H1 (cell line): ENCODE data around the gene UTP3. TPM values are rescaled to one million over a fixed set of nuclear protein-coding genes. Genes with fewer than 3 reads are reported as not detected.
"Not testable (repeated sequence)": the region's sequence is repeated elsewhere in the genome, so short reads cannot be mapped to it uniquely, and the experiment has no call there.

ENCODE experiments used
- CTCF ChIA-PET: fragments of 300-600 bp; sonication (Branson Sonifier 250); formaldehyde crosslinking; loops from one replicate; lab custom pipeline; 2021; ENCODE audit not compliant: partially characterized antibody; lab: Charles Lee
- POLR2A ChIA-PET: fragments of 300-600 bp; sonication (Branson Sonifier 250); formaldehyde crosslinking; loops from one replicate; lab custom pipeline; 2021; ENCODE audit warnings: inconsistent platforms; ENCODE audit not compliant: partially characterized antibody; lab: Charles Lee
- DNase-seq, 2 experiments: peaks; one replicate each; pipeline versions ENCODE4 v3.0.0 to v3.0.0-alpha.2; 2010 to 2022; ENCODE audit warnings: low spot score in 2 of 2, low read depth in 1 of 2, mixed read lengths in 1 of 2
- FAIRE-seq: peaks from 2 replicates; lab custom pipeline; 2011; peaks lifted over from hg19 to GRCh38; lab: Jason Lieb, UNC
- H2AFZ ChIP-seq: 2 replicates; pipeline ENCODE4 v1.8.1; 2012; ENCODE audit warnings: low read length, inconsistent platforms
- H2AK5ac ChIP-seq: 2 replicates; pipeline ENCODE4 v1.6.1; 2013; ENCODE audit warnings: low read depth, low read length
- H2BK120ac ChIP-seq: replicated peaks from 2 replicates; pipeline ENCODE3; 2013; ENCODE audit warnings: low read depth, low read length, inconsistent platforms
- H2BK12ac ChIP-seq: 2 replicates; pipeline ENCODE4 v1.6.1; 2013; ENCODE audit warnings: low read depth, low read length
- H2BK15ac ChIP-seq: 2 replicates; pipeline ENCODE4 v1.6.1; 2013; ENCODE audit warnings: low read length
- H2BK20ac ChIP-seq: 2 replicates; pipeline ENCODE4 v1.6.1; 2013; ENCODE audit warnings: low read length
- H2BK5ac ChIP-seq: 2 replicates; pipeline ENCODE4 v1.6.1; 2013; ENCODE audit warnings: low read depth, low read length
- H3K14ac ChIP-seq: 2 replicates; pipeline ENCODE4 v1.6.1; 2013; ENCODE audit warnings: inconsistent platforms; ENCODE audit not compliant: insufficient read length
- H3K18ac ChIP-seq: 2 replicates; pipeline ENCODE4 v1.6.1; 2013; ENCODE audit warnings: low read length; ENCODE audit errors: extremely low read depth
- H3K23ac ChIP-seq: 2 replicates; pipeline ENCODE4 v1.6.1; 2013; ENCODE audit warnings: inconsistent platforms; ENCODE audit not compliant: insufficient read length
- H3K23me2 ChIP-seq: 2 replicates; pipeline ENCODE4 v1.6.1; 2013; ENCODE audit warnings: low read depth, low read length
- H3K27ac ChIP-seq: 2 replicates; pipeline ENCODE4 v1.6.1; 2011; ENCODE audit warnings: low read depth, low read length, inconsistent platforms
- H3K27me3 ChIP-seq, 4 experiments: replicated peaks in 1 of 4; 1 replicate in 1 of 4; 2 replicates in 3 of 4; pipeline versions ENCODE4 v1.6.1 to v1.8.1; 2011 to 2013; ENCODE audit warnings: low read length in 3 of 4, mild to moderate bottlenecking in 3 of 4, inconsistent platforms in 2 of 4, mixed read lengths in 2 of 4, moderate library complexity in 1 of 4; ENCODE audit not compliant: control insufficient read depth in 3 of 4, insufficient read depth in 3 of 4; ENCODE audit errors: extremely low read depth in 1 of 4
- H3K36me3 ChIP-seq, 4 experiments: 2 replicates each; pipeline versions ENCODE4 v1.6.1 to v1.8.1; 2011 to 2013; ENCODE audit warnings: mild to moderate bottlenecking in 4 of 4, low read length in 3 of 4, moderate library complexity in 2 of 4, control low read depth in 1 of 4, inconsistent platforms in 1 of 4; ENCODE audit not compliant: insufficient read depth in 4 of 4, control insufficient read depth in 2 of 4
- H3K4ac ChIP-seq: replicated peaks from 2 replicates; pipeline ENCODE3; 2013; ENCODE audit warnings: low read length, low read depth, mixed read lengths, inconsistent platforms; ENCODE audit not compliant: insufficient read length
- H3K4me1 ChIP-seq, 4 experiments: replicated peaks in 1 of 4; 1 replicate in 1 of 4; 2 replicates in 3 of 4; pipeline versions ENCODE4 v1.6.1 to v1.8.1; 2011 to 2013; ENCODE audit warnings: low read length in 3 of 4, inconsistent platforms in 2 of 4, mixed read lengths in 1 of 4; ENCODE audit not compliant: insufficient read depth in 4 of 4, control insufficient read depth in 3 of 4
- H3K4me2 ChIP-seq, 2 experiments: 2 replicates each; pipeline versions ENCODE4 v1.6.1 to v1.8.1; 2011 to 2013; ENCODE audit warnings: low read depth in 2 of 2, low read length in 2 of 2, control low read depth in 1 of 2, inconsistent platforms in 1 of 2, mild to moderate bottlenecking in 1 of 2; ENCODE audit not compliant: insufficient read depth in 1 of 2
- H3K4me3 ChIP-seq, 4 experiments: fragments of 200-600, 300-600 bp in 1 of 4; sonication (generic), shearing (Covaris generic), sonication (Bioruptor Twin) in 1 of 4; 2 replicates each; pipeline versions ENCODE4 v1.5.1 to v1.8.1; 2011 to 2016; ENCODE audit warnings: low read length in 4 of 4, low read depth in 3 of 4, control low read depth in 2 of 4, inconsistent platforms in 2 of 4, mild to moderate bottlenecking in 2 of 4, mixed read lengths in 1 of 4, moderate library complexity in 1 of 4; ENCODE audit not compliant: insufficient read depth in 2 of 4; ENCODE audit errors: extremely low read depth in 1 of 4
- H3K56ac ChIP-seq: replicated peaks from 2 replicates; pipeline ENCODE3; 2013; ENCODE audit warnings: low read depth, mild to moderate bottlenecking, mixed read lengths, low read length, inconsistent platforms; ENCODE audit not compliant: insufficient read length
- H3K79me1 ChIP-seq: 2 replicates; pipeline ENCODE4 v1.6.1; 2013; ENCODE audit warnings: low read depth, low read length, control low read depth
- H3K79me2 ChIP-seq, 2 experiments: 2 replicates each; pipeline versions ENCODE4 v1.6.1 to v1.8.1; 2012 to 2013; ENCODE audit warnings: low read length in 2 of 2, mild to moderate bottlenecking in 2 of 2, inconsistent platforms in 1 of 2; ENCODE audit not compliant: insufficient read depth in 2 of 2, control insufficient read depth in 1 of 2
- H3K9ac ChIP-seq, 4 experiments: replicated peaks in 1 of 4; 1 replicate in 1 of 4; 2 replicates in 3 of 4; pipeline versions ENCODE4 v1.6.1 to v1.8.1; 2011 to 2013; ENCODE audit warnings: low read depth in 3 of 4, low read length in 3 of 4, control low read depth in 2 of 4, mild to moderate bottlenecking in 2 of 4, moderate library complexity in 2 of 4, inconsistent platforms in 1 of 4; ENCODE audit errors: extremely low read depth in 1 of 4
- H3K9me3 ChIP-seq, 2 experiments: 2 replicates each; pipeline versions ENCODE4 v1.6.1 to v1.8.1; 2012 to 2013; ENCODE audit warnings: mild to moderate bottlenecking in 2 of 2, moderate library complexity in 2 of 2, control low read depth in 1 of 2, inconsistent platforms in 1 of 2, low read depth in 1 of 2, low read length in 1 of 2, mixed read lengths in 1 of 2; ENCODE audit not compliant: insufficient read depth in 2 of 2
- H4K20me1 ChIP-seq, 2 experiments: replicated peaks in 1 of 2; 2 replicates each; pipeline versions ENCODE3 to v1.8.1; 2011 to 2013; ENCODE audit warnings: inconsistent platforms in 2 of 2, low read length in 2 of 2, mild to moderate bottlenecking in 1 of 2; ENCODE audit not compliant: insufficient read depth in 2 of 2, control insufficient read depth in 1 of 2
- H4K5ac ChIP-seq: 2 replicates; pipeline ENCODE4 v1.6.1; 2013; ENCODE audit warnings: low read length, low read depth, mixed read lengths, inconsistent platforms; ENCODE audit not compliant: insufficient read length
- H4K8ac ChIP-seq: 2 replicates; pipeline ENCODE4 v1.8.0; 2013; ENCODE audit warnings: mild to moderate bottlenecking, moderate library complexity, low read length, inconsistent platforms; ENCODE audit not compliant: insufficient read depth; ENCODE audit errors: extremely low read depth
- H4K91ac ChIP-seq: replicated peaks from 2 replicates; pipeline ENCODE3; 2013; ENCODE audit warnings: low read length, mixed read lengths, inconsistent platforms; ENCODE audit not compliant: insufficient read length
- SUZ12 ChIP-seq: fragments of 200-600 bp; sonication (generic); IDR thresholded peaks from 2 replicates; pipeline ENCODE4 v1.6.1; 2012; ENCODE audit warnings: mild to moderate bottlenecking, inconsistent platforms, low read length, moderate library complexity, mixed read lengths
- YY1 ChIP-seq: IDR thresholded peaks from 2 replicates; pipeline ENCODE4 v1.6.1; 2011; ENCODE audit warnings: low read depth, mild to moderate bottlenecking, low read length
- WGBS, 2 experiments: shearing (Covaris generic) in 1 of 2; methylation state at CpG; one replicate each; pipeline versions ENCODE4 v1.1.6 to v1.1.7; 2013 to 2015; ENCODE audit warnings: low lambda C conversion rate in 2 of 2, mixed read lengths in 2 of 2, inconsistent platforms in 1 of 2, low coverage in 1 of 2, missing lambda C conversion rate in 1 of 2; ENCODE audit not compliant: insufficient replicate concordance in 2 of 2, insufficient coverage in 1 of 2, insufficient read length in 1 of 2; ENCODE audit errors: extremely low coverage in 1 of 2, missing lambda C conversion rate in 1 of 2; 5-methylcytosine and 5-hydroxymethylcytosine counted together
- polyA plus RNA-seq, 7 experiments: library from polyadenylated mRNA; depleted of rRNA in 3 of 7; stranded (reverse) in 5 of 7; unstranded in 2 of 7; fragments of >200 nt in 5 of 7; fragments of 200-250 nt in 2 of 7; gene quantifications; 1 replicate in 5 of 7; 2 replicates in 1 of 7; 4 replicates in 1 of 7; pipeline versions ENCODE4 v1.2.1 to v1.2.3, GENCODE V29; 2011 to 2013; ENCODE audit warnings: missing spikeins in 2 of 7, mixed read lengths in 2 of 7
- total RNA-seq: library from RNA; stranded (reverse); fragmentation: NEBNext Ultra II Directional; extraction: Animal tissue kit (Norgen Biotek cat#: 25700); gene quantifications from 2 replicates; pipeline ENCODE4 v1.2.1, GENCODE V29; 2021

The UTP3 gene
- total and polyA plus RNA-seq, 2 of the 8 experiments (the other 6 are each of a cell fraction or from before 2014, with no cell fraction given), result 11.2 to 51.3 TPM

GRCh38 chr4:70728091-70728490 is 39.8 kb downstream of the UTP3 start (continued):
- TF ChIP-seq YY1 (no peak), SUZ12 (no peak)

GRCh38 chr4:70732878-70733277 is 44.5 kb downstream of the UTP3 start:
- POLR2A ChIA-PET, result interaction anchor here (0.6 kb wide), 1 partner anchor 278 kb away, joined by 3 read pairs; no protein-coding TSS in a partner anchor
- H3K56ac ChIP-seq, H3K9me3 ChIP-seq, H2AK5ac ChIP-seq, H2BK12ac ChIP-seq, DNase-seq, H3K23ac ChIP-seq, H3K79me1 ChIP-seq, H3K4me3 ChIP-seq, CTCF ChIA-PET, H3K4me1 ChIP-seq, H4K8ac ChIP-seq, H3K27ac ChIP-seq, H2BK5ac ChIP-seq, H2AFZ ChIP-seq, H2BK20ac ChIP-seq, H3K23me2 ChIP-seq, H3K27me3 ChIP-seq, H3K18ac ChIP-seq, H4K20me1 ChIP-seq, H3K36me3 ChIP-seq, H3K14ac ChIP-seq, H2BK15ac ChIP-seq, H3K79me2 ChIP-seq, H2BK120ac ChIP-seq, H4K91ac ChIP-seq, H3K4me2 ChIP-seq, H4K5ac ChIP-seq, FAIRE-seq, H3K4ac ChIP-seq, H3K9ac ChIP-seq: not testable (repeated sequence)
- WGBS, 2 experiments, result 97% methylated on average over 9 of the region's 9 CpGs; no CpG with 5 or more reads in 1 of the 2 experiments
